Activated T-helper 1 cell treated with Interleukin-2 at 50 U/mL for 16 hours (primary cell): ENCODE results near the gene GAB3.

Experiments
- DNase-seq: peaks from one replicate; pipeline ENCODE4 v3.0.0-alpha.2; 2020; ENCODE audit warnings: low read depth

GAB3 gene

GRCh38 chrX:154750301-154751202 lies at the start of gene GAB3:
TSS of gene GAB3 (minus strand) at chrX:154751077. CDS start at chrX:154751025, 52 bp downstream.
- DNase-seq: peak; percentile 24

- no peak for DNase-seq
These were observed 48.9 kb upstream of the GAB3 start for GRCh38 chrX:154799556-154800348.

GRCh38 chrX:154797006-154797405 lies 46.1 kb upstream of the GAB3 start:
- no peak for DNase-seq

GRCh38 chrX:154795016-154795415 lies 44.1 kb upstream of the GAB3 start:
- no peak for DNase-seq

- DNase-seq: no peak
These were observed 42.4 kb upstream of the GAB3 start for GRCh38 chrX:154793084-154793795.

GRCh38 chrX:154791939-154792338 lies 41.1 kb upstream of the GAB3 start:
- DNase-seq: no peak

GRCh38 chrX:154791467-154791866 lies 40.6 kb upstream of the GAB3 start:
- no peak for DNase-seq

- DNase-seq: no peak
These were observed 34.8 kb upstream of the GAB3 start for GRCh38 chrX:154785716-154786115.

- no peak for DNase-seq
These were observed 33.5 kb upstream of the GAB3 start for GRCh38 chrX:154784149-154784995.

GRCh38 chrX:154780968-154781367 lies 30.1 kb upstream of the GAB3 start:
- no peak for DNase-seq

GRCh38 chrX:154779261-154779660 lies 28.4 kb upstream of the GAB3 start:
- no peak for DNase-seq

- DNase-seq: no peak
These were observed 25.9 kb upstream of the GAB3 start for GRCh38 chrX:154776753-154777152.

GRCh38 chrX:154775419-154776349 lies 24.8 kb upstream of the GAB3 start:
- DNase-seq: no peak

- DNase-seq: no peak
These were observed 23.7 kb upstream of the GAB3 start for GRCh38 chrX:154774622-154775021.

GRCh38 chrX:154762537-154763296 lies 11.8 kb upstream of the GAB3 start, which contains the start of gene DKC1:
TSS of gene DKC1 (plus strand) at chrX:154762864. CDS start at chrX:154762966, 102 bp downstream.
- DNase-seq: peak; percentile 90

GRCh38 chrX:154761977-154762536 lies 11.2 kb upstream of the GAB3 start:
- DNase-seq: no peak

- DNase-seq: no peak
These were observed 7.8 kb upstream of the GAB3 start for GRCh38 chrX:154758696-154759095.

GRCh38 chrX:154751669-154752271 lies 893 bp upstream of the GAB3 start:
- no peak for DNase-seq

GRCh38 chrX:154751203-154751668 lies 359 bp upstream of the GAB3 start:
- DNase-seq: no peak
